ENCODE measurements around the gene PAGE2B. TPM values are rescaled to one million over a fixed set of nuclear protein-coding genes. Genes with fewer than 3 reads are reported as not detected.

The PAGE2B gene
- total and polyA plus RNA-seq, 10 donors, result 0.53 to 1.6 (median 0.61) TPM; not detected in 7

DNA sequence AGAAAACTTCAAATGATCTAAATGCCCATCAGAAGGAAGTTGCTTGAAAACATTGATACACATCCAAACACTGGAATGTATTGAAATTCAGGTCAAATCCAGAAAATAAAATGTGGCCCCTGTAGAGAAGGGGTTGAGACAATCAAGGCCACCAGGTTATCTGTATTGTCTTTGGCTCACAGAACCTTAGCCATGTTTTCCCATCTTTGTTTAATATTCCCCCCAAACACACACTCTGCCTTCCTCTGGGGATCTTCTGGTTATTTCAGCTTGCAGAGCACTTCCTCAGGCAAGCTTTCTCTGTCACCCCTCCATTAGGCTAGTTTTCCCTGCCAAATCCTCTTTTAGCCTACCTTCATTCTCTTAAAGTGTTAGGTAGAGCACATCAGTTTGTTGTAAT is 44.4 kb downstream of the PAGE2B start:
- intact Hi-C loops (cut with DNase I; ENCODE audit: low total_unique reads), result no loop called here
- Histone ChIP-seq H3K4me1 (no peaks in the 10 kb centered on the region), H3K27ac (no peak overlapping the region), H3K4me3 (no peak overlapping the region), H3K9me3 (no peaks in the 10 kb centered on the region), H3K27me3 (replicated peaks in 1 of 7) (peaks cover 0 to 24% (median 0%) of the 10 kb centered on the region in 7 donors), H3K36me3 (no peaks in the 10 kb centered on the region)
- DNase-seq, result no peak
- TF ChIP-seq POLR2A (IDR thresholded peaks at IDR 0.05), result no peak
- TF ChIP-seq, protein P1, sequence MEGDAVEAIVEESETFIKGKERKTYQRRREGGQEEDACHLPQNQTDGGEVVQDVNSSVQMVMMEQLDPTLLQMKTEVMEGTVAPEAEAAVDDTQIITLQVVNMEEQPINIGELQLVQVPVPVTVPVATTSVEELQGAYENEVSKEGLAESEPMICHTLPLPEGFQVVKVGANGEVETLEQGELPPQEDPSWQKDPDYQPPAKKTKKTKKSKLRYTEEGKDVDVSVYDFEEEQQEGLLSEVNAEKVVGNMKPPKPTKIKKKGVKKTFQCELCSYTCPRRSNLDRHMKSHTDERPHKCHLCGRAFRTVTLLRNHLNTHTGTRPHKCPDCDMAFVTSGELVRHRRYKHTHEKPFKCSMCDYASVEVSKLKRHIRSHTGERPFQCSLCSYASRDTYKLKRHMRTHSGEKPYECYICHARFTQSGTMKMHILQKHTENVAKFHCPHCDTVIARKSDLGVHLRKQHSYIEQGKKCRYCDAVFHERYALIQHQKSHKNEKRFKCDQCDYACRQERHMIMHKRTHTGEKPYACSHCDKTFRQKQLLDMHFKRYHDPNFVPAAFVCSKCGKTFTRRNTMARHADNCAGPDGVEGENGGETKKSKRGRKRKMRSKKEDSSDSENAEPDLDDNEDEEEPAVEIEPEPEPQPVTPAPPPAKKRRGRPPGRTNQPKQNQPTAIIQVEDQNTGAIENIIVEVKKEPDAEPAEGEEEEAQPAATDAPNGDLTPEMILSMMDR (IDR thresholded peaks at IDR 0.05 in 8 of 11, conservative IDR thresholded peaks at IDR 0.05 in 3 of 11), result no peak
- no peak for TF ChIP-seq POLR2AphosphoS5 (IDR thresholded peaks at IDR 0.05)

DNA sequence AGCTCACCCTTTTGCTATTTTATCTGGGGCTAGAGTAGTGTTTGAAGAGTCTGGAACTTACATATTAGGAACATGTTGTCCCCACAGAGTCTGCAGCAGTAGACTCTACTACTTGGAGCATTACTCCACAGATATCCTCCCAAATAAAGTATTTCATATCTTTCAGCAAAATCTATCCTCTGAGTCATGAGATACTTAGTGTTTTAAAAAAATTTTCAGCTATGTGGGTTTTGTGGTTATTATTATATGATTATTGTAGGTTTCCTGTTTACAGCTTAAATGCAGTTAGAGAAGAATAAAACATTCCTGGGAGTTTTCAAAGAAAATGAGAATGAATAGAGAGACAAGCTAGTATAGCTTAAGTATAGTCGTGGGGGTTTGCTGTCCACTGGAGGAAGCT is 44.9 kb downstream of the PAGE2B start:
- intact Hi-C loops (cut with DNase I; ENCODE audit: low total_unique reads), result no loop called here
- Histone ChIP-seq H3K4me3 (no peak overlapping the region), H3K27me3 (replicated peaks in 1 of 7) (peaks cover 0 to 24% (median 0%) of the 10 kb centered on the region in 7 donors), H3K27ac (no peak overlapping the region), H3K4me1 (no peaks in the 10 kb centered on the region), H3K9me3 (no peaks in the 10 kb centered on the region), H3K36me3 (no peaks in the 10 kb centered on the region)
- no peak for DNase-seq
- 26 to 78% (median 48%) methylated on average over 1 of the region's 1 CpG for WGBS, 5 donors
- TF ChIP-seq POLR2AphosphoS5 (IDR thresholded peaks at IDR 0.05) (no peak), POLR2A (IDR thresholded peaks at IDR 0.05) (no peak)
- TF ChIP-seq, protein P1 (IDR thresholded peaks at IDR 0.05 in 8 of 11, conservative IDR thresholded peaks at IDR 0.05 in 3 of 11), result no peak

DNA sequence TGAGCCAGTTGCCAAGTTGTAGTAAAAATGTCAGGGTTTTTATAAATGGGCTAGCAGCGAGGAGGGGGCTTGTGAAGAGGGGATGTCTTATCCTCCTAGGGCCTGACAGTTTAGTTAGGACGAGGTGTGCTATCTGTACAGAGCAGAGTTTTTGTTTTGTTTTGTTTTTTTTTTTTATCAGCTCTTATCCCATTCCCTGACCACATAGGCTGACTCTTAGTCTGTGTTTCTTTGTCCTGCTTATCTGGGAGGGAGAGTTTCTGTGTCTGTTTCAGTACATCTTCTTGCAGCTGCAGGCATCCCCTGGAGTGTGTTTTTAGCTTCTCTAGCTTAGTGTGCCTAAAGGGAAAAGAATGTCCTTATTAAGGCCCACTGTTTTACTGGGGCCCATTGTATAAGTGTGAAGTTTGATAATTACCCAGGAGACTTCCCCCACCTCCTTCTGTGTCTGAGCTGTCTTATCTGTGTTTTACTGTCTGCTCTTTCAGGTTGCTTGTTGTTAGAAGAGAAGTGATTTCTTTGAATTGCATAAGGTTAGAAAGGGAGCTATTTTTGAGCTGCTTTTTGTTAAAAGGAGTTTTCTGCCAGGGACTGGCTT is 46.0 kb downstream of the PAGE2B start:
- 43 to 83% (median 68%) methylated on average over 2 of the region's 2 CpGs for WGBS, 5 donors
- TF ChIP-seq POLR2AphosphoS5 (IDR thresholded peaks at IDR 0.05) (no peak), POLR2A (IDR thresholded peaks at IDR 0.05) (no peak)
- TF ChIP-seq, protein P1 (IDR thresholded peaks at IDR 0.05 in 8 of 11, conservative IDR thresholded peaks at IDR 0.05 in 3 of 11), result no peak
- Histone ChIP-seq H3K9me3 (no peaks in the 10 kb centered on the region), H3K27ac (no peak overlapping the region), H3K4me3 (no peak overlapping the region), H3K27me3 (replicated peaks in 1 of 7) (peaks cover 0 to 24% (median 0%) of the 10 kb centered on the region in 7 donors), H3K4me1 (no peaks in the 10 kb centered on the region), H3K36me3 (no peaks in the 10 kb centered on the region)
- no peak for DNase-seq
- intact Hi-C loops (cut with DNase I; ENCODE audit: low total_unique reads), result no loop called here

DNA sequence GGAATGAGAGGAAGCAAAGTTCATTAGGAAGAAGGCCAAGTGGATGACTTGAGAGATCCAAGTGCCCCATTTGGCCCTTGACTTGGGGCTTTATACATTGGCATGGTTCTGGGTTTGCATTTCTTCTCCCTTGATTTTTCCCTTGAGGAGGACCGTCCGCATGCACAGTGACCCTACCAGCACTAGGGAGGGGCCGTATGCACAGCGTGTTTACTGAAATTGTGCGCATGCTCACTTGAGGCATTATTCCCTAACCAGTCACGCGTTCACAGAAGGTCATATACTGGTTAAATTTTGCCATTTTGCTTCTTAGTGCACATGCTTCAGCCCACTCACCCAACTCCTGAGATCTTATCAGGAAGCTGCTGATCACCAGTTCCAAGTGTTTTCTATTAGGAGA is 49.1 kb downstream of the PAGE2B start:
- Histone ChIP-seq H3K9me3 (no peaks in the 10 kb centered on the region), H3K27ac (no peak overlapping the region), H3K4me3 (no peak overlapping the region), H3K36me3 (no peaks in the 10 kb centered on the region), H3K27me3 (replicated peaks in 1 of 7) (peaks cover 0 to 24% (median 0%) of the 10 kb centered on the region in 7 donors), H3K4me1 (no peaks in the 10 kb centered on the region)
- no peak for TF ChIP-seq POLR2AphosphoS5 (IDR thresholded peaks at IDR 0.05)
- TF ChIP-seq POLR2A (IDR thresholded peaks at IDR 0.05), result no peak
- TF ChIP-seq, protein P1 (IDR thresholded peaks at IDR 0.05 in 8 of 11, conservative IDR thresholded peaks at IDR 0.05 in 3 of 11), result no peak
- DNase-seq, result no peak
- WGBS, 5 donors, result 68 to 99% (median 94%) methylated on average over 5 to 7 of the region's 7 CpGs
- intact Hi-C loops (cut with DNase I; ENCODE audit: low total_unique reads), result no loop called here
